ENCODE measurements around the gene SCRN3.

Gene SCRN3

DNA sequence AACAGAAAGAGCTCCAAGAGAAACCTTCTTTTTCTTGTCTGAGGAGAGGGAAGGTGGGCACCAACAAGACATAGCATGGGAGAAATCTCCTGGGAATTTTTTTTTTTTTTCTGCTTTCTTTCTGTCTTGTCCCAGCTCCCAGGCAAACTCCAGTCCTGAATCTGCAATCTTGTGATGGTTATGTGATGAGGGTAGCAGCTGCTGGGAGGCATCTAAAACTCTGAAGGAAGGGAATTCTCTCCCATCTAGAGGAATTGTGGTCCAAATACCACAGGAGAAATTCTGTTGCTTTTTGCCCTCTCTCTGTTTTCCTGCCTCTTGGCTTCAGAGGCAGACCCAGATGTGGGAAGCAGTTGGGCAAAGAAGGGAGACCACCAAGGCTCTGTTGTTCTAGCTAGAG lies 16.7 kb downstream of the SCRN3 start:
- no peak for DNase-seq

DNA sequence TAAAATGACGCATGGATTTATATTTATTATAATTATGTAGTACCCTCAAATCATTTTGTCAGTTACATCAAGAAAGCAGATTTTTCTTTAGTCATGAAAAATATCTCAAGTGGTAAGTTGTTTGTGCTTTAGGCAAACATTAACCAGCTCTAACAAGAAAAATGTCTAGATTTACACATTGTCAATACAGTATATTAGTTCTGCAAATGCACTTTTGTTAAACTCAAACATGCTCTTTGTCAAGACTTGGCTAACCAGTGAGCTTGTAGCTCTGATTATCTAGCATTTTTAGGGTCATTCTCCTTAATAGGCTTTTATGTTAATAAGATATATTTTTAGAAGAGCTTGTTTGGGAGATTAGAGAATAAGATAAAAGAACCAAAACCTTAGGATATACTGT lies 32.7 kb downstream of the SCRN3 start:
- no peak for DNase-seq

DNA sequence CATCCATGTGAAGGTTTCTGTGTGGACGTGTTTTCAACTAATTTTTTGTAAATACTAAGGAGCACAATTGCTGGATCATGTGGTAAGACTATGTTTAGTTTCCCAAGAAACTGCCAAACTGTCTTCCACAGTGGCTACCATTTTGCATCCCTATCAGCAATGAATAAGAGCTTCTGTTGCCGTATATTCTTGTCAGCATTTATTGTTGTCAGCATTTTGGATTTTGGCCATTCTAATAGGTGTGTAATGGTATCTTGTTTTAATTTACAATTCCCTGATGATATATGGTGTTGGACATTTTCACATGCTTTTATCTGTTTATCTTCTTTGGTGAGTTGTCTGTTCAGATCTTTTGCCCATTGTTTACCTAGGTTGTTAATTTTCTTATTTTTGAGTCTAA lies 34.5 kb downstream of the SCRN3 start:
- no peak for DNase-seq

DNA sequence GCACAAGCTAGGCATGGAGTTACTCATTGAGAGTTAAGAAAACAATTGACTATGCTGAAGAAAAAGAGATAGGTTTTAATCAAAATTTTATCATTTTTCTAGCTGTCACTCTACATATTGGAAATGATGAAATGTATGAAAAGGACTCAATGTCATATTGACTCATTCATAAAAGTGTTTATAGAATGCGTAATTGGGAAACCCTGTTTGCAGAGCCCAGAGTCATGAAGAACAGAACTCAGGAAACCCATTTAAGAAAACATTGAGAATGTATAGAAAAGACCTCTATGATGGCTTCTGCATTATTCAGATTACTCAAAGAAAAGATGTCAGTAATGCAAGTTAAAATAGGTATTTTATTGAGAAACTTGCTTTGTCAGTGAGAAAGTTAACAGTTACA lies 36.4 kb downstream of the SCRN3 start:
- no peak for DNase-seq

DNA sequence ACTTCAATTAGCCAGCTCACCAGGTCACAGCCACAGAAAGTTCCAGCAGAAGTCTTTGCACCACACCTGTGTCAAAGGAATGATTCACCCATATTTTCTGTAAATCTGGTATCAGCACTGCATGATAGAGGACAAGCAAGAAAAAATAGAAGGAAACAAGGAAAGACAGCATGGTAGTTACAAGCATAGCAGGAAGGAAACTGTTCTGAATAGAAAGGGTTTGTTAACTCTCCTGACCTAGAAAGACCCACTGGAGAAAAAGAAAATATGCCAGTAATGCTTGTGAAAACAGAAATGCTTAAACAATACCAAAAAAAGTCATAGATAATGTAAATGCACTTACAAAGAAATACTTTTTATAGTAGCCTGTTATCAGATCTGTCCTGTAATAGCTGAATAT lies 40.8 kb downstream of the SCRN3 start:
- no peak for DNase-seq

DNA sequence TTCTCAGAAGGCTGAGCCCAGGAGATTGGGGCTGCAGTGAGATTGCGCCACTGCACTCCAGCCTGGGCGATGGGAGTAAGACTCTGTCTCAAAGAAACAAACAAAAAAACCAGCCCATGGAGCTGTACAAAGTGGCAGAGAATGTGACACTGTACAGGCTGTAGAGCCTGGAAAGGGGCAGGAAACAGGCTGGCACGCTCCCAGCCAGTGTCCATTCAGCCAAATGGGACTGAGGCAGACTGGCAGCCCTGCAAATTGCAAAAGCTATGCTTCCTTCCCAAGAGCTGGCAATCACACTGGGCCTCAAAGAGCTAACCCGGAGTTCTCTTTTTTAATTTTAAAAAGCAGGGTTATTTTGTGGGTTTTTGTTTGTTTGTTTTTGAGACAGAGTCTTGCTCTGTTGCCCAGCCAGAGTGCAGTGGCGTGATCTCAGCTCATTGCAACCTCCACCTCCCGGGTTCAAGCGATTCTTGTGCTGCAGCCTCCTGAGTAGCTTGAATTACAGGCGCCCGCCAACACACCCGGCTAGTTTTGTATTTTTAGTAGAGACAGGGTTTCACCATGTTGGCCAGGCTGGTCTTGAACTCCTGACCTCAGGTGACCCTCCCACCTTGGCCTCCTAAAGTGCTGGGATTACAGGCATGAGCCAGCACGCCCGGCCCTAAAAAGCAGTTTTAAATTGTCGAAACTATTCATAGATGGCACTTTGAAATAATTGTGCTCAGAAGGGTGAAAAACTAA lies 42.8 kb downstream of the SCRN3 start:
- no peak for DNase-seq

DNA sequence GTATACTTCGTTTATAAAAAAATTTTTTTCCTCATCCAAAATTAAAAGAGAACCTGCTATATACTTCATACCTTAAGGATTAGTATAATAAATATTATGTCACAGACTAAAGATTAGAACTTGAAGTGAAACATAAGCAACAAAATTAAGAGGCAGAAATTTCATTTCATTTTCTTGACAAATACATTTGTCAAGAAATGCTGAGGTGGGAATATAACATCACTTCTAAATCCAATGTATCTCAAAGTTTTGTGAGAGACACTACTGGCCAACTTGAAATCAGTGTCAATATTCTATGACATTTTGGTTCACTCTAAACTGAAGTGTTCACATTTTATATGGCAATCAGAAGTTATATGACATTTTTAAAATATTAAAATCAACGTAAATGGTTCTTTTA lies 43.8 kb downstream of the SCRN3 start:
- no peak for DNase-seq

DNA sequence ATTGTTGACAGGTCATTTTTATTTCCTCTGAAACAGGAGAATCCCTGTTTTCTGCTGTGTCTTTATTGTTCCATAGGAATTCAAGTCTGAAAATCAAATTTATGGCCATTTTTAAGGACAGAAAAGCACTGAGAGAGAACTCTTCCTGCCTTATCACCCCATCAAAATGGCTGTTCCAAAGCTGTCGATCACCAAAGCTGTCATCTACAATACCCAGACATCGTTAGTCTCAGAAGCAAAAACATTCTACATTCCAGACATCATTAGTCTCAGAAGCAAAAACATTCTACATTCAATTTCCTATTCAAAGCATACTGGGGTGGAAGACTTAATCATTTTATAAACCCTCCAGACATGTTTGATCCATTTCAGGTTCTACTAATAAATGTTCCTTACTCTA lies 44.4 kb downstream of the SCRN3 start:
- DNase-seq: no peak

DNA sequence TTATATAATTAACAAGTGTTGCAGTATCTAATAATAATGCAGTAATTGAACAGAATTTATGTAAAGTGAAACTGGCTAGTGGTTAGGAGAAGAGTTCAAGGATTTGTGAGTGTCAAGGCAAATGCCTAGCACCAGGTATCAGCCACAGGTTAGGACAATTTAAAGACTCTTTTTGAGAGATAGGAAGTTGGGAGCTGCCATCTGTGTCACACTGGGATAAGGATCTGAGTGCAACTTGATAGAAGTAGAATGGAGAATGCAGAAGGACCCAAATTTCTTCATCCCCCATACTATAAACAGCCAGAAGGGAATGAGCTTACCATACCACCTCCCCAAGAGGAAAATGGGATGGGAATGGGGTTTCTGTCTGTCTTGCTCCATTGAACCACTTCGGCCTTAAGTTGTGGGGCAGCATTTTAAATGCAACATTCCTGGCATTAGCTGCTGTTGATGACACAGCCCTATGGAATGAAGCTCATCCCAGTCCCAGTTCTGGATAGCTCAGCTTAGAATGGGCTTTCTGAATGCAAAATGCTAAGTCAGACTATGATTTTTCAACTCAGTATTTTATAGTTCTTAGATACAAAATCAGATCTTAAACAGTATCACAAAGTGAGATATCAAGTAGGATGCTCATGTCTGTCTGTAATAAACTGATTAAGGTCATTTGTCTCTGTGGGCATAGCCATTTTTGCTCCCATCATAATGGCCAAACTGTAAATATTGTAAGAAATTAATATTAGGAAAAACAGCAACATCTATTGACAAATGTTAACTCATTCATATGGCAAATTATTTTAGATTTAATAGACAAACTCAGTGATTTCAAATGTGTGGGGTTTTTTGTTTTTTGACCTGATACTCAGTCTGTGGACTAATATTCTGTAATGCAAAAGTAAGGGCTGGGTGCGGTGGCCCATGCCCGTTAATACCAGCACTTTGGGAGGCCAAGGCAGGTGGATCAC lies 47.3 kb downstream of the SCRN3 start:
- DNase-seq: no peak

DNA sequence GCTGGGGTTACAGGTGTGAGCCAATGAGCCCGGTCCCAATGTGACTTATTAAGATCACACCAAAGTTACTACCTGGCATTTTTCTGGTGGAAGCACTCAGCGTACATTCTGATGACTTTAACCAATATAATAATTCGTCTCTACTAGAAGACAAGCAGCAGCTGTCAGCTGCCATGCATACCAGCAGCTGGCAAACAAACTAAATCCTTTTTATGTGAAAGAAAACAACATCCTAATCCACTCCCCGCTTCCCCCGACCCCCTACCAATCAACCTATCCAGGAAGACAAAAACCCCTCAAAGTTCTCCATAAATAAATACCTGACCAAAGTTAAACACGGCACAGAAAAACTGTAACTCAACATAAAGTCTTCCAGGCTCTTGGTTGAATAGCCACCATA lies 49.2 kb downstream of the SCRN3 start:
- DNase-seq: no peak

DNA sequence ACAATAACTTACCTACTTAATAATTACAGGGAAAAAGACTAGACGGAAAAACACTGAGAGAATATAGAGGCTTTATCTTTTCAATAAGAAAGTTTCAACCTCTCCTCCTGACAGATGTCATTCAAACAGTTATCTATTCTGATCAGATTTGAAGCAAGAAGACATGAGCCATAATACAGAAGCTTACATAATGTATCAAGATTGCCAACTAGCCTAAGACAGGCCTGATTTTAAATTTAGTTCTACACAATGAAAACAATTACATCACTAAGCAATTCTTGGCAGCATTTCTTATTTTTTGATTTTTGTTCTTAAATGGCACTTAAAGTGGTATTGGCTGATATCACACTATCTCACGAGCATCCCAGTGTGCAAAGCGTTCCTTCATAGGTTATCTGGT lies 49.7 kb downstream of the SCRN3 start:
- no peak for DNase-seq

DNA sequence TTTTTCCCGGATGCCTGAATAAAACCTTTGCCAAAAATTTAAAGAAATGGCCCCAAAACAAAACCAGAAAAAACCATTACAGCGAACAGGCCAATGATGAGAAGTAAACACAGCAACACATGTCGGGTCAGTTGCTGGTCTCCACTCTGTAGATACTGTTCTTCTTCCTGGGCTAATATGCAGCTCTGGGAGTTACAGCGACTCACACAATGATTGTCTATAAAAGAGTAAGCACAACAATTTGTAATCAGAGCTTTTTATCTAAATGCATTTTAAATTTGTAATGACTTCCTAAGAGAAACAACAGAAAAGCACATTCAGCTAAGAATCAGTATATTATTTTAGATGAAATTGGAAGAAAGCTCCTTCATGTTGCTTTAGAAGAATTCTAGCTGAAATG lies 51.0 kb downstream of the SCRN3 start:
- no peak for DNase-seq

DNA sequence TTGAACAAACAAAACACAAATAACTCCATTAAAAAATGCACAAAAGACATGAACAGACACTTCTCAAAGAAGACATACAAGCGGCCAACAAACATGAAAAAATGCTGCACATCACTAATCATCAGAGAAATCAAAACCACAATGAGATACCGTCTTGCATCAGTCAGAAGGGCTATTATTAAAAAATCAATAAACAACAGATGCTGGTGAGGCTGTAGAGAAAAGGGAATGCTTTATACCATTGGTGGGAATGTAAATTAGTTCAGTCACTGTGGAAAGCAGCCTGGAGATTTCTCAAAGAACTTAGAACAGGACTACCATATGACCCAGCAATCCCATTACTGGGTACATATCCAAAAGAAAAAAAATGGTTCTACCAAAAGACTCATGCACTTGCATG lies 53.5 kb downstream of the SCRN3 start:
- DNase-seq: no peak

DNA sequence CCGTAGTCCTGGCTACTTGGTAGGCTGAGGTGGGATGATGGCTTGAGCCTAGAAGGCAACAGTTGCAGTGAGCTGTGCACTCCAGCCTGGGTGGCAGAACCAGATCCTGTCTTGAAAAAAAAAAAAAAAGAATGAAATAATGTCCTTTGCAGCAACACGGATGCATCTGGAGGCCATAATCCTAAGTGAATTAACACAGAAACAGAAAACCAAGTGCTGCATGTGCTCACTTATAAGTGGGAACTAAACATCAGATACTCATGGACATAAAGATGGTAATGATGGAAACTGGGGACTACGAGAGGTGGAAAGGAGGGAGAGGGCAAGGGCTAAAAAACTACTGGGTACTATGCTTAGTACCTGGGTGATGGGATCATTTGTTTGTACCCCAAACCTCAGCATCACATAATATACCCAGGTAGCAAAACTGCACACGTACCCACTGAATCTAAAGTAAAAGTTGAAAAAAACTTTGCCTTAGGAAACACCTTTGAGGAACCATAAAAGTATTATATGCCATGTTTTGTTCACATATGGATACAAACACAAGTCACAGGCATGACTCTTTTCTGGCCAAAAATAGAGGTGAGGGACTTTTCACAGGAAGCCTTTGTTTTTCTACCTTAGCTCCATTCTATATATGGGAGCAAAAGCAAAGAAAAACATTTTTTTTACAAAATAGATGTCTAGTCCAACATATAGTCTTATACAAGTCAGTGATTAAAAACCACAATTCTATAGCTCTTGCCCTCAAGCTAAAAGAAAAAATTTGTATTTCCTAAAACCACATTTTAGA lies 54.7 kb downstream of the SCRN3 start:
- DNase-seq: no peak

DNA sequence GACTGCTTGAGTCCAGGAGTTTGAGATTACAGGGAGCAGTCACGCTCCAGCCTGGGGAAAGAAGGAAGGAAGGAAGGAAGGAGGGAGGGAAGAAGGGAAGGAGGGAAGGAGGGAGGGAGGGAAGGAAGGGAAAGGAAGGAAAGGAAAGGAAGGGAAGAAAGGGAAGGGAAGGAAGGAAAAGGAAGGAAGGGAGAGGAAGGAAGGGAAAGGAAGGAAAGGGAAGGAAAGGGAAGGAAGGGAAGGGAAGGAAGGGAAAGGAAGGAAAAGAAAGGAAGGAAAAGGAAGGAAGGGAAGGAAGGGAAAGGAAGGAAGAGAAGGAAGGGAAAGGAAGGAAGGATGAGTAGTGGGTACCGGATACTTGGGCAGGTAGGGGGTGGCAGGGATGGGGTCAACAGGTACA lies 59.0 kb downstream of the SCRN3 start:
- no peak for DNase-seq

DNA sequence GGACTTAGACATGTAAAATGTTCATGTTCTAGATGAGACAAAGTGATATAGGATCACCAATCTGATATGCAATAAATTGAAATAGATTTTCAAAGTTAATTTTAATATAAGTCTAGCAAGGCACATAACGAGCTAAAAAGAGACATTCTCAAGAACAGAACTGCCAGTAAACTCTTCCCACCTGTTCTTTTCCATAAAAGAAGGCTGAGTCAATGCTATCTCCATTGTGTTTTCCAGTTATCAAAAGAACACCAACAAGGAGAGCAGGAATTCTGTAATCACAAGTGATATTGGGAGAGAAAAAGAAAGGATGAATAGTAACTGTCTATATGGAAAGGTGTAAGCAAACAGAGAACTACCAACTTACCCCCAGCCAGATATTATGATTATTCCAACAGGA lies 65.7 kb downstream of the SCRN3 start:
- no peak for DNase-seq

DNA sequence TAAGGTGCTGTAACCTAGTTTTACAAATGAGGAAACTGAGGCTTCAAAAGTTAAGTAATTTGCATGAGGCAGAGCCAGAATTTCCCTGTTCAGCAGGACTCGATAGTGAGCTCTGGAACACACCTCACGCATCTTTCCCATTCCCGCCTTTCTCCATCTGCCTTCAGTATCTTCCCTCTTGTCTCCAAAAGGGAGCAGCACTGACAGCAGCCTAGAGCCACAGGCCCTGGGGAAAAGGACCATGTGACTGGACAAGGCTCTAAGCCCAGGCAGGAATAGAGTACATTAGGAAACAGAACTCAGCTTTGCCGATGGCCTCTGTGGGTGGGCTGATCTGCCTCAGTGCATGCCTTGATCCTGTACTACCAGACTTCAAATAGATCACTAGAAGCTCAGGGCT lies 69.8 kb downstream of the SCRN3 start:
- DNase-seq: no peak

DNA sequence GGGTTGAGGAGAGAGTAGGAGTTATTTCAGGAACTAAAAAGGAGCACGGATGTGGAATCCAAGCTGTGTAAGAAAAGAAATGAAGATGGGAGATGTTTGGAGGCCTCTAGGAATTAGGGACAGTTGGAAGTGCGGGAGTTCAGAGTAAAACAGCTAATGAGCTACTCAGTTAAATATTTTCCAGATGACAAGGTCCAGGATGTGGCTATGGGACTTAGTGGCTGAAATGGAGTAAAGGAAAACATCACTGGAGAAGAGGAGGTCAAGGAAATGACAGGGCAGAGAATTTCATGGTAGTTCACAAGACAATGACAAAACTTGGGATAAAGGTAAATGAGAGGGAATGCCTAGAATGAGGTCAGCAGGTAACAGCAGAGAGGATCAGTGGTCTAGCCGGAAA lies 78.3 kb downstream of the SCRN3 start:
- no peak for DNase-seq

DNA sequence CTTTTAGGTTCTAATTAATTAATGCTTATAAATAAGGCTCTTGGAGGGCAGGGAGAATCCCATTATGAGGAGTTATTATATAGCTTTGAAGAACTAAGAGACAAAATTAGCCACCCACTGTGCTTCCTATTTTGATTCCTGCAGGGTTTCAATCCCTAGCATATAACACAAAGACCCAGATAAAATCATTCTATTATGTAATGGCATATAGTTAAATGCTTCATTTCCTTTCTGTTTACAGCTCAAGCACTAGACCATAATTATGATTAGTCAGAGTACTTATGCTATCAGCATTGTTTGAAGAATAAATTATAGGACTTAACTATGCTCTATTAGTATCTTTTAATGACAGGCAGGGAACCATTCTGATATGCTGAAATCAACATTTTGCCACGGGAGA lies 82.2 kb downstream of the SCRN3 start:
- no peak for DNase-seq

All from CD4-positive, alpha-beta T cell treated with Interleukin-15 for 1 hour (primary cell).